ENCODE measurements around the gene RIMKLB.
"Not testable (repeated sequence)": the region's sequence is repeated elsewhere in the genome, so short reads cannot be mapped to it uniquely, and the experiment has no call there.

DNA sequence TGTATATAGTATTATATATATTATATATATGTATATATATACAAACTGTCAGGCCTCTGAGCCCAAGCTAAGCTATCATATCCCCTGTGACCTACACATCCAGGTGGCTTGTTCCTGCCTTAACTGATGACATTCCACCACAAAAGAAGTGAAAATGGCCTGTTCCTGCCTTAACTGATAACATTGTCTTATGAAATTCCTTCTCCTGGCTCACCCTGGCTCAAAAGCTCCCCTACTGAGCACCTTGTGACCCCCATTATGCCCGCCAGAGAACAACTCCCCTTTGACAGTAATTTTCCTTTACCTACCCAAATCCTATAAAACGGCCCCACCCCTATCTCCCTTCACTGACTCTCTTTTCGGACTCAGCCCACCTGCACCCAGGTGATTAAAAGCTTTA lies 107.0 kb downstream of the RIMKLB start:
- not testable (repeated sequence) for TF ChIP-seq CTCF (conservative IDR thresholded peaks at IDR 0.05 in 1 of 2, IDR thresholded peaks at IDR 0.05 in 1 of 2; ENCODE audit: extremely low read depth in 1 of 2, insufficient read depth in 1 of 2, low read depth in 1 of 2, low read length in 2 of 2); EZH2 (IDR thresholded peaks at IDR 0.05; ENCODE audit: borderline replicate concordance, low read length)

All from mammary epithelial cell (primary cell).